Adipocyte (in vitro differentiated cells): Measurements from ENCODE around the gene STAT5A.
A peak's percentile ranks its signal among the peaks of the same experiment; 100 is the strongest.

Source experiments
- DNase-seq: peaks from one replicate; pipeline ENCODE4 v3.0.0-alpha.2; 2015; ENCODE audit warnings: low read depth
- H3K27me3 ChIP-seq: replicated peaks from 2 replicates; pipeline ENCODE4 v1.7.0; 2013; ENCODE audit warnings: mild to moderate bottlenecking, low read length, moderate library complexity; ENCODE audit not compliant: control insufficient read depth, insufficient read depth
- H3K36me3 ChIP-seq: 2 replicates; pipeline ENCODE4 v1.7.0; 2013; ENCODE audit warnings: low read length, mild to moderate bottlenecking, moderate library complexity; ENCODE audit not compliant: control insufficient read depth, insufficient read depth, severe bottlenecking
- H3K4me1 ChIP-seq: 2 replicates; pipeline ENCODE4 v1.7.0; 2013; ENCODE audit warnings: mild to moderate bottlenecking, low read length, moderate library complexity; ENCODE audit not compliant: control insufficient read depth, insufficient read depth
- H3K4me3 ChIP-seq: 2 replicates; pipeline ENCODE4 v1.7.0; 2013; ENCODE audit warnings: mild to moderate bottlenecking, low read length, moderate library complexity
- H3K9ac ChIP-seq: 2 replicates; pipeline ENCODE4 v1.7.0; 2013; ENCODE audit warnings: mild to moderate bottlenecking, low read length, moderate library complexity
- H3K9me3 ChIP-seq: 2 replicates; pipeline ENCODE4 v1.7.0; 2013; ENCODE audit warnings: mild to moderate bottlenecking, low read length, moderate library complexity; ENCODE audit not compliant: control insufficient read depth

Gene STAT5A

DNA sequence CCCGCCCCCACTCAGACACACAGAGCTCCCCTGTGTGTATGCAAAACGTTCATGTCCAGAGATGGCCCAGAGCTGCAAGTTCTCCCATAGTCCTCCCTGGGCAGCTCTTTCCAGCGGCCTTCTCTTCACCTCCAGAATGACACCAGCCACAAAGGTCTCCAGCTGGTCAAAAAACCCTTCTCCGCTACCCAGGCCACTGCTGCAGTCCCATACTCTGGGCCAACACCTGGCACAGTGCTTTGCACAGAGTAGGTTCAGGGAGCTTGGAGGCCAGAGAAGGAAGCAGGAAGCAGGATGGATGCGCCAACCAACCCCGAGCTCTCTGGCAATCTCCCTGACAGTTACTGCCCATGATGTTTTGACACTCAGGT, 11.0 kb upstream of the STAT5A start:
- H3K27me3 ChIP-seq = no peaks in the 10 kb centered on the region
- no peaks in the 10 kb centered on the region for H3K36me3 ChIP-seq
- DNase-seq = no peak
- no peak overlapping the region for H3K4me3 ChIP-seq
- H3K9me3 ChIP-seq = no peaks in the 10 kb centered on the region
- peak overlapping the region; percentile 90 for H3K9ac ChIP-seq
- peaks cover 25% of the 10 kb centered on the region for H3K4me1 ChIP-seq

DNA sequence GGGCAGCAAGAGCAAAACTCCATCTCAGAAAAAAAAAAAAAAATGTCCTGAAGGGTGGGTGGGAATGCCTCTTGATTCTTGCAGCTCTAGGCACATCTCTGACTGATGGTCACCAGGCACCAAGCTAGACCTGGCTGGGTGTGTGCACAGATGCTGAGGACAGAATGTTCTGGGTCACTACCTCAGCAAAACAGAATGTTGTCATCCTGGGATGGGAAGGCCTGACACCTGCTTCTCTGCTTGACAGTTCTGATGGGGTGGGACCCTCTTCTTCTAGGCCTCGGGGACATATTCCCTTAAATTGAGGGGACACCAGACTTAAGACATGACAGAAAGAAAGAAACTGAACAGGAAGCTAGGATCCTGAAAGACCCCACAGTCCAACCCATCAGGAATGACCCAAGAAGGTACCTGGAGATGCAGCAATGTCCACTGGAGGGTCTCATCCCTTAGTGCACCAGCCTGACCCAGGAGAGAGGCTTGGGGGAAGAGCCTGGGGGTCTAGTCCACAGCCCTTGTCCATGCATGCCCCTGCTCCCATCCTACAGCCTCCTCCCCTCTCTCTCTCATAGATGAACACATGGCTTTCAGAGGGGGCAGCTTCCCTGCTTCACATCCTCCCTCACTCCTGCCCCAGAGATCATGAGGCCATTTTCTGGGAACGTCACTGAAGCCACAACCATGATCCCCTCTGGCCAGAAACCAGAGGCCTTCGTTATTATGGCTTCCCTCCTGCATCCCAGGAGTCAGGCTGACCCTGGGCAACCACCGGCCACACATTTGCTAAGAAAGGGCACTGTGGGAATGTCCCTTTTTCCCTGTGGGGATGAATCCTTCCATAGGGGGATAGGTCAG, 8.3 kb upstream of the STAT5A start:
- Histone ChIP-seq H3K9me3 (no peaks in the 10 kb centered on the region), H3K4me3 (no peak overlapping the region), H3K36me3 (no peaks in the 10 kb centered on the region), H3K4me1 (peaks cover 16% of the 10 kb centered on the region), H3K9ac (no peak overlapping the region), H3K27me3 (no peaks in the 10 kb centered on the region)
- DNase-seq = no peak

DNA sequence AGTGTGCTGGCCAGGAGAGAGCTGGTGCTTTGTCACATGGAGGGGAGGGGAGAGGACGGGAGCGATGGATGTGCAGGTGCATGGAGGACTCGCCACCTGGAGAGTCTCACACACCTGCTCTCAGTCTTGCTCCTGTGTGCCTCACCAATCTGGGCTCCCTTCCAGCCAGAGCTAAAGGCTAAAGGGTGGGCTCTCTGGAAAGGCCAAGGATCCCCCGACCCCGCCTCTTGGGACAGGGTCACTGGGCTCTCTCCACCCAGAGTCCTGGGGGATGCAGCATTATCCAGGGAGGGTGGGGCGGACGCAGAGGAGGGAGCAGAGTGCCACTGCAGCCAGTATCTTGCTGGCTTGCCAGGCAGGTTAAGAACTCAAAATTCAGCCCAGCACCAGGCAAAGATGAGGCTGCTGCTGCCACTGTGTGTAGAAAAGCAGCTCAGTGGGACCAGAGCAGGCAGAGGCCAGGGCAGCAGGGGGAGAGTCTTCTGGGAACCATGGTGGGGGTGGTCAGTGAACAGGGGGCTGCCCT, 6.7 kb upstream of the STAT5A start:
- Histone ChIP-seq H3K36me3 (no peaks in the 10 kb centered on the region), H3K4me3 (no peak overlapping the region), H3K4me1 (peaks cover 21% of the 10 kb centered on the region), H3K9ac (no peak overlapping the region), H3K9me3 (no peaks in the 10 kb centered on the region), H3K27me3 (no peaks in the 10 kb centered on the region)
- no peak for DNase-seq

DNA sequence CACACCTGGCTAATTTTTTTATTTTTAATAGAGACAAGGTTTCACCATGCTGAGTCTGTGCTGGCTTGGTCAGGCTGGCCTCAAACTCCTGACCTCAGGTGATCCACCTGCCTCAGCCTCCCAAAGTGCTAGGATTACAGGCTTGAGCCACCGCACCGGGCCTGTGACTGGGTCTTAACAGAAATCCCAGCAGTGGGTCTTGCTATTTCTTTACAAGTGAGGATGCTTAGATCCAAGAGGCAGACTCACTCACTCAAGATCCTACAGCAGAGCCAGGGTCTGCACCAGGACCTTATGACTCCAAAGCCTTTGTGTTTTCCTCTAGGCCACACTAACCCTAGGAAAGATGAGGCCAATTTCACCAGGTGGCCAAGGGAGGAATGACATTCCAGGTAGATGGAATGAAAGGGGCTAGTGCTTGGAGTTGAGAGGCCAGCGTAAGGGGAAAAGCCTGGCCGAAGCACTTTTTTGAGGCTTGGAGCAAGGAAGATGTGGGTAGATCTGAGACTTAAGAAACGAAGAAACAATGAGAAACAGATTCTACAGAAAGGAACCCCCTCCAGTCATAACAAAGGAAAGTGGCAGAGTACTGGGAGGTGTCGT, 5.7 kb upstream of the STAT5A start:
- Histone ChIP-seq H3K36me3 (no peaks in the 10 kb centered on the region), H3K9ac (no peak overlapping the region), H3K27me3 (no peaks in the 10 kb centered on the region), H3K4me1 (peaks cover 19% of the 10 kb centered on the region), H3K4me3 (no peak overlapping the region), H3K9me3 (no peaks in the 10 kb centered on the region)
- no peak for DNase-seq

DNA sequence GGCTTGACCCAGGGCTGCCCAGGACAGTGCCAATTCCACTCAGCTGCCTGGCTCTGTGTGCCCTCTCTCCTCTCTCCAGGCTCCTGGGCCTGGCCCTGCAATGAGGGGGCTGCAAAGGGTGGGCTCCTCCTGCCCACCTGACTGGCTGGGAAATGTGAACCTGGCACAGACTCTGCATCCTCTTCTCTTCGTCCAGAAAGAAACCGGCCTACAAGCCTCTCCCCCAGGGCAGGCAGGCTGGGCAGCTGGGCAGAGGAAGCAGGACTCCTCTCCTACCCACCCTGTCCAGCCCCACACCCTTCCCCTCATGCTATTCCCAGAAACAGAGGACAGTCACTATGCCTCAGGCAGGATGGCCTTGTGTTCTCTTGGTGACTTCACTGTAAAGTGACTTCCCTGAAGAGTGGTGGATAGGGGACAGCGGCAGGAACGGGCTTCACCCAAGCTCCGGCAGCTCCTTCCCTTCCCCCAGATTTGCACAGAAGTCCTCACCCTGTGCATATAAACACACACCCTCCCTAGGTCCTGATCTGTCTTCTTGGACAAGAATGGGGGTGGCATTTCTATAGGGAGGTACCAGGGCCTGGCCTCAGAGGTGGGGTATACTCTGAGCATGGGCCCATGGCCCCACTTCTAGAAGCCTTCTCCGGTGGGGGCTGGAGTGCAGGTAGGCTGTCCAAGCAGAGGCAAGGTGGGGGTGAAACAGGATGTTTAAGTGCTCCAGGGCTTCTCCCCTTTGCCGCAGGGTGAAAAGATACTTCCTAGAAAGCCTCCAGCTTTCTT, 4.9 kb upstream of the STAT5A start:
- H3K4me1 ChIP-seq = peaks cover 18% of the 10 kb centered on the region
- no peaks in the 10 kb centered on the region for H3K36me3 ChIP-seq
- H3K9me3 ChIP-seq = no peaks in the 10 kb centered on the region
- H3K27me3 ChIP-seq = no peaks in the 10 kb centered on the region
- no peak overlapping the region for H3K9ac ChIP-seq
- DNase-seq = no peak
- H3K4me3 ChIP-seq = no peak overlapping the region

DNA sequence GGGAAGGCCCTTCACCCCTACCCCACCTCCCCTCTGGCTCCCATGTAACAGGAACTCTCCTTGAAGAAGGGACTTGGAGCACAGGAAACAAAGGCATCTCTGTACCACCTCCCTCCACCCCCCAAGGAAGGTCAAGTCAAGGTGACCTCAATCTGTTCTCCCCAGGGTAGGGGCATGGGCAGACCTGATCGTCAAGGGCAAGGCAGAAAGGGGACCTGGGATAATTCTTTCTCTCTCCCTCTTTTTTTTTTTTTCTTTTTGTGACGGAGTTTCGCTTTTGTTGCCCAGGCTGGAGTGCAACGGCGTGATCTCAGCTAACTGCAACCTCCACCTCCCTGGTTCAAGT, 4.3 kb upstream of the STAT5A start:
- H3K9me3 ChIP-seq = no peaks in the 10 kb centered on the region
- no peaks in the 10 kb centered on the region for H3K27me3 ChIP-seq
- no peak overlapping the region for H3K9ac ChIP-seq
- H3K4me1 ChIP-seq = peaks cover 21% of the 10 kb centered on the region
- H3K4me3 ChIP-seq = no peak overlapping the region
- no peak for DNase-seq
- no peaks in the 10 kb centered on the region for H3K36me3 ChIP-seq

DNA sequence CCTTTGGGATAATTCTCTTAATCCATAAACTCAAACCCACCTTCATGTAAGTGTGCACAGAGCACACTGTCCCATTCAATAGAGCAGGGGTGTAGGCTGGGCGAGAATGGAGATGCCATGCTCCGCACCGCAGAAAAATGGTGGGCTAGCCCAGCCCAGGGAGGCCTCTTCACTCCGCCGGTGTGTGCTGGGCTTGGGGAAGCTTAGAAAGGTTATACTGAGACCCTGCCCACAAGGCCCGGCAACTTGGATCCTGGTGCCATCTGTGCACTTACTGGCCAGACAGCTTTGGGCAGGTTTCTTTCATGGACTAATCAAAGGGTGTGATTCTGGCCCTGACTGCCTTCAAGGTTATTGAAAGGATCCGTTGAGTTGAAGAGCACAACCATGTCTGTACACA, 3.7 kb upstream of the STAT5A start:
- Histone ChIP-seq H3K9ac (no peak overlapping the region), H3K9me3 (no peaks in the 10 kb centered on the region), H3K36me3 (no peaks in the 10 kb centered on the region), H3K27me3 (no peaks in the 10 kb centered on the region), H3K4me3 (no peak overlapping the region), H3K4me1 (peaks cover 23% of the 10 kb centered on the region)
- no peak for DNase-seq

DNA sequence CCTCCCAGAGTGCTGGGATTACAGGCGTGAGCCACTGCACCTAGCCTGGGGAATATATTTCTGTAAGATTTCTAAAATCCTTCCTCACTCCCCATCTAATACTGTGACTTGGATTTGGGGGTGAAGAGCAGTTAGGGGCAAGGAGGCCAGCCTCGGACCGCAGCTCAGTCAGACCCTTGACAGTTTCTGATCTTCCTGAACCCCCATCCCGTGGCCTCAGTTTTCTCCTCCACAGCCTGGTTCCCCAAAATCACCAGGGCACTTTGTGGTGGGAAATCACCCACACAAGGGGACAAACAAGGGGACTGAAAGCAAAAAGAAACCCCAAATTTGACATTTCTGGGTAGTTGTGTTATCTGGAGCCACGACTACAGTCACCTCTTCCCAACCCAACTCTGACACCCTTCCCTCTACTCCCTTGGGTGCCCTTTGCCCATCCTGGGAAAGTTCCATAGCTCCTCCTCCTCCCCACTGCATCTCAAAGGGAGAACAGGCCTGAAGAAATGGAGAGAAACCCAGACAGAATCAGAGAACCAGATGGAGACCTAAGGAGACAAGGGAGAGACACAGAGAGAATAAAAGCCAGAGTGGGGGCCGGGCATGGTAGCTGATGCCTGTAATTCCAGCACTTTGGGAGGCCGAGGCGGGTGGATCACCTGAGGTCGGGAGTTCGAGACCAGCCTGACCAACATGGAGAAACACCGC, 2.8 kb upstream of the STAT5A start:
- Histone ChIP-seq H3K4me3 (no peak overlapping the region), H3K27me3 (no peaks in the 10 kb centered on the region), H3K9ac (no peak overlapping the region), H3K9me3 (no peaks in the 10 kb centered on the region), H3K4me1 (peaks cover 27% of the 10 kb centered on the region), H3K36me3 (peaks cover 3% of the 10 kb centered on the region)
- no peak for DNase-seq

DNA sequence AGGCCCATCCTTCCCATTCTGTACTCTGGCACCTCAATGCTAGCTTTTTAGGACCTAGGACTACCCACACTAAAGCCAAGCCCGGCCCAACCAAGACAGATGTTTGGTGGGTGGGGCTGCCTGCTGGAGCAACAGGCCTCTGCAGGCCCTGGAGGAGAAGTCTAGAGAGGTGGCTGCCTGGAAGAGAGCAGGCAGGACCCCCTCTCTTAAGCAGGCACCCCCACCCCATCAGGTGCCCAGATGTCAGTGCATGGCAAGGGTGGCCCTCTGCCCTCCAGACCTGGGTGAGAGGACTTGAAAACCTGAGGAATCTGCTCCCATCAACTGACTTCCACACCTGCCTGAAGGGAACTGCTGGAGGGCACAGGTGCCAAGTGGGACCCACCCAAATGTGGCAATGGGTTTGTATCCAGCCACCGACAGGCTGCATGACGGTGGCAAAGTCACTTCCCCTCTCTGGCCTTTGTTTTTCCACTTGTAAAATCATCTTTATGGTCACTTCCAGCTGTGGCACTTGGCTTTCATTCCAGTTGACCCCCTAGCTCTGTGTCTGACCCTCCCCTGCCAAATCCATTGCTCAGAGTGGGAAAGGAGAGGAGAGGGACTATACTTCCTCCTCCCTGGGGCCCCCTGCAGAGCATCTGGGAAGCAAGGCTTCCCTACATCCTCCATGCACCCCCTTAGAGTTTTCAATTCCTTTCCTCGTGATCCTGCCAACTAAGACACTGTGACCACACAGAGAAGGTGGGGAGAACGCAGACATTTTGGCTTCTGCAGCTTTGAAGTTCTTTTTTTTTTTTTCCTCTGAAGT, 1.7 kb upstream of the STAT5A start:
- Histone ChIP-seq H3K4me3 (peak overlapping the region; percentile 81), H3K4me1 (peaks cover 35% of the 10 kb centered on the region), H3K27me3 (no peaks in the 10 kb centered on the region), H3K36me3 (peaks cover 3% of the 10 kb centered on the region), H3K9me3 (no peaks in the 10 kb centered on the region), H3K9ac (peak overlapping the region; percentile 94)
- no peak for DNase-seq

DNA sequence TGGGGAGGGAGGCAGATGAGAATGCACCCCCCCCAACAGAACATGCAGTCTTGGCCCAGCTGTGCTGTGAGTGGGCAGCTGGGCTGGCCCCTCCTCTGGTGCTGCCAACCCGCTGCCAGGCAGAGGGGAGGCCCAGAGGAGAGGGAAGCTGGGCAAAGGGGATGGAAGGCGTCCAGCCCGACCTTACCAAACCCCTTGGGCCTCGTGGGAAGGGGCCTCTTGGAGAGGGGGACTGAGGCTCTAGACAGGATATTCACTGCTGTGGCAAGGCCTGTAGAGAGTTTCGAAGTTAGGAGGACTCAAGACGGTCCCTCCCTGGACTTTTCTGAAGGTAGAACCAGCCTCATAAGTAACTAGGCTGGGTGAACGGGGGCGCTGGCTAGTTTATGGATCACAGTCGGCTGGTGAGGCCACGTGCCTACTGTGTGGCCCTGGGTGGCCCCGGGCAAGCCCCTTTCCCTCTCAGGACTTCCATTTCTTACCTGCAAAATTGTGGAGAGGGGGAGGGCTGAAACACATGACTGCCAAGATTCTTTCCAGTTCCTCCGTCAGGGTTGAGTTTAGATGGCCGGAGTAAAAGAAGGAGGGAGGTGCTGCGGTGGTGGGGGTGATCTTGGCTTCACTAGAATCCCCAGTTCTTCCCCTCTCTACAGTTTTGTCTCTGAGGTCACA, 857 bp upstream of the STAT5A start:
- Histone ChIP-seq H3K4me3 (peak overlapping the region; percentile 81), H3K9ac (peak overlapping the region; percentile 94), H3K9me3 (no peaks in the 10 kb centered on the region), H3K27me3 (no peaks in the 10 kb centered on the region), H3K4me1 (peaks cover 43% of the 10 kb centered on the region), H3K36me3 (peaks cover 3% of the 10 kb centered on the region)
- peak; percentile 53 for DNase-seq
